NT2/D1 (cell line): ENCODE data around the gene NIN.
"Not testable (repeated sequence)": the region's sequence is repeated elsewhere in the genome, so short reads cannot be mapped to it uniquely, and the experiment has no call there.

Experiments used
- SUZ12 ChIP-seq: IDR thresholded peaks from 2 replicates; pipeline ENCODE4 v1.6.1; 2011; ENCODE audit not compliant: insufficient read length, insufficient read depth; ENCODE audit errors: extremely low read depth
- YY1 ChIP-seq: IDR thresholded peaks from 2 replicates; pipeline ENCODE4 v1.6.1; 2011; ENCODE audit not compliant: insufficient read length, insufficient read depth
- ZNF274 ChIP-seq: IDR thresholded peaks from 2 replicates; pipeline ENCODE4 v1.6.1; 2011; ENCODE audit warnings: mild to moderate bottlenecking, low read depth, low read length

- TF ChIP-seq YY1, SUZ12, ZNF274: not testable (repeated sequence)
Observed at GRCh38 chr14:50694260-50694659, 136.7 kb downstream of the NIN start.
